GM12872 (cell line): Measurements from ENCODE around the gene MRPS12.

Experiments
- TF ChIP-seq, protein P1 (sequence below): IDR thresholded peaks from 3 replicates; pipeline ENCODE4 v1.5.1; 2011; ENCODE audit warnings: low read depth, mild to moderate bottlenecking, low read length, moderate library complexity; ENCODE audit not compliant: insufficient read depth

MRPS12 gene

DNA sequence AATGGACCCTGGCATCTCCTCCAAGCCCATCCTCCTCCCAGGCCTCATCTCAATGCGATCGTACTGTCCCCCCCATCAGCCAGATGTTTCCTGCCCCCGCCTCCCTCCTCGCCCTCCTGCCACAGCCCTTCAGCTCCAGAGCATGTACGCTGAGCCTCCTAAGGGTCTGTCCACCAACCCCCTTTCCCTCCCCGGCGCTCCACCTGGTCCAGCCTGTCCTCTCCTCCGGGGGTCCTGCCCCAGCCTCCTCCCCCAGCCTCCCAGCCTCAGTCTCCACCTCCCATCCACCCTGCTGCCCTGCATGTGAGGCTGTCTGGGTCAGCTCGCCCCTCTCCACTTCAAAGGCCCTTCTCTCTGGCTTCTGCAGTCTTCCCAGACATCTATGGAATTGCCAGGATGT is 35.8 kb upstream of the MRPS12 start:
- TF ChIP-seq, protein P1, sequence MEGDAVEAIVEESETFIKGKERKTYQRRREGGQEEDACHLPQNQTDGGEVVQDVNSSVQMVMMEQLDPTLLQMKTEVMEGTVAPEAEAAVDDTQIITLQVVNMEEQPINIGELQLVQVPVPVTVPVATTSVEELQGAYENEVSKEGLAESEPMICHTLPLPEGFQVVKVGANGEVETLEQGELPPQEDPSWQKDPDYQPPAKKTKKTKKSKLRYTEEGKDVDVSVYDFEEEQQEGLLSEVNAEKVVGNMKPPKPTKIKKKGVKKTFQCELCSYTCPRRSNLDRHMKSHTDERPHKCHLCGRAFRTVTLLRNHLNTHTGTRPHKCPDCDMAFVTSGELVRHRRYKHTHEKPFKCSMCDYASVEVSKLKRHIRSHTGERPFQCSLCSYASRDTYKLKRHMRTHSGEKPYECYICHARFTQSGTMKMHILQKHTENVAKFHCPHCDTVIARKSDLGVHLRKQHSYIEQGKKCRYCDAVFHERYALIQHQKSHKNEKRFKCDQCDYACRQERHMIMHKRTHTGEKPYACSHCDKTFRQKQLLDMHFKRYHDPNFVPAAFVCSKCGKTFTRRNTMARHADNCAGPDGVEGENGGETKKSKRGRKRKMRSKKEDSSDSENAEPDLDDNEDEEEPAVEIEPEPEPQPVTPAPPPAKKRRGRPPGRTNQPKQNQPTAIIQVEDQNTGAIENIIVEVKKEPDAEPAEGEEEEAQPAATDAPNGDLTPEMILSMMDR = no peak

DNA sequence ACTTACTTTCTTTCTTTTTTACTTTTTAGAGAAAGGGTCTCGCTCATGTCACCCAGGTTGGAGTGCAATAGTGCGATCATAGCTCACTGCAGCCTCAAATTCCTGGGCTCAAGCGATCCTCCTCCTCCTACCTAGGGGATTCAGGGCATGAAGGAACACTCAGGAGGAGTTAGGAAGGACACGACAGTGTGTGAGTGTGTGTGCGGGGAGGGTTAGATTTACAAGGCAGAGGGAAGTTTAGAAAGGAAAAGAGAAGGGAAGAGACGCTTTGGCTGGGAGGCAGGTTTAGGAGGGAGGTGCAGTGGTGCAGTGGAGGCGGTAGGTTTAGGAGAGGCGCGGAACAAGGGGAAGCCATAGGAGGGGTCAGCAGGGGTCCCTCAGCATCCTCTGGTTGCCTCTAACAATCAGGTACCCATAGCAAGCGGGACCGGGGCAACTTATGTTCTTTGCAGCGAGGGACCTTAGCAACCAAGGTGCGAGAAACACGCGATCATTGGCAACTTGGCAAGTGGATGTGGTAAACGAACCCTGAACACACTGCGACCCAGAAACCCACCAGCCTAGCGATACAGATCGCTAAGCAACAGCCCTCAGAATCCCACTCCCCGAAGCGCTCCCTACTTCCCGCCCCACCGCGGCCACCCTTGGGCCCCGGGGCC is 31.8 kb upstream of the MRPS12 start:
- TF ChIP-seq, protein P1 = no peak

DNA sequence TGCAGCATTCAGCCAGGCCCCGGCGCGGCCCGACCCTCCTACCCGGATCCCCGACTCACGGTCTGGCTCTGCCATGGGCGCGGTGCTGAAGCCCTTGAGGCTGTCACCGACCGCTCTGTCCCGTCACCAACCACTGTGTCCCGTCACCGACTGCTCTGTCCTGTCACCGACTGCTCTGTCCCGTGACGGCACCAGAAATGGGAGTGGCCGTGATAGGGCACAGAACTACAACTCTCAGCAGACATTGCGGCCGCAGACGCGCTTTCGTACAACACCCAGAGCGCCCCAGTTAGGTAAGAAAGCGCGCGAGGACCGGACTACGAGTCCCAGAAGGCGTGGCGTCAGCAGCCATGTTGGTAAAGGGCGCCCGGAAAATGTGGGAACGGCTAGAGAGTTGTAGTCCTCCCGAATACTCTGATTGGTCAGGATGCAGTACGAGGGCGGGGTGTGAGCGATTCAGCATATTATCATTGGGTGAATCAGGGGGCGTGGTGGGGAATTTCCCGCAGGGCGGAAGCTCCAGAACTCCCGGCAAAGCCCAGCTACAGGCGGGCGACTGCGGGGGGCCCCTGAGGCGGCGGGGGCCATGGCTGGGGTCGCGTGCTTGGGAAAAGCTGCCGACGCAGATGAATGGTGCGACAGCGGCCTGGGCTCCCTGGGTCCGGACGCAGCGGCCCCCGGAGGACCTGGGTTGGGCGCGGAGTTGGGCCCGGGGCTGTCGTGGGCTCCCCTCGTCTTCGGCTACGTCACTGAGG is 31.1 kb upstream of the MRPS12 start, which contains the start of the genes NFKBIB and SIRT2:
TSS of gene NFKBIB (plus strand) at position 523 of the 755 bp plus-strand sequence. CDS start at position 587, 64 bp downstream.
TSS of gene SIRT2 (minus strand) at position 172 of the 755 bp plus-strand sequence. CDS start at position 75, 97 bp downstream.
- TF ChIP-seq, protein P1 = no peak

DNA sequence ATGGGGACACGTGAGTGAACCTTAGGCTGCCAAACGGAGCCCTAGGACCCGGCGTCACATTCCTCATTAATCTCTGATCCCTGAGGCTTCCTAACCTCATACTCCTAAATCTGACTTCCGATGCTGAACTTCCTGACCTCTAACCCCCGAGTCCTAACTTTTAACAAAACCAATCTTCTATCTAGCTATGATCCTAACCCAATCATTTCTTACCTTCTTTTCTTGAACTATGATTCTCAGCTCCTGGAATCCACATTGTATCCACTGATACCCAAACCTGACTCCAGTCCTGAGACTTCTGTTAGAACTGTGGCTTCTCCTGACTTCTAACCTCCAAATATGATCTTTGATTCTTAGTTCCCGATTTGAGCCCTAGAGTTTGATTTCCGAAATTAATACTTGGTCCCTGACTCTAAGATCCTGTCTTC is 30.5 kb upstream of the MRPS12 start:
- TF ChIP-seq, protein P1 = no peak

DNA sequence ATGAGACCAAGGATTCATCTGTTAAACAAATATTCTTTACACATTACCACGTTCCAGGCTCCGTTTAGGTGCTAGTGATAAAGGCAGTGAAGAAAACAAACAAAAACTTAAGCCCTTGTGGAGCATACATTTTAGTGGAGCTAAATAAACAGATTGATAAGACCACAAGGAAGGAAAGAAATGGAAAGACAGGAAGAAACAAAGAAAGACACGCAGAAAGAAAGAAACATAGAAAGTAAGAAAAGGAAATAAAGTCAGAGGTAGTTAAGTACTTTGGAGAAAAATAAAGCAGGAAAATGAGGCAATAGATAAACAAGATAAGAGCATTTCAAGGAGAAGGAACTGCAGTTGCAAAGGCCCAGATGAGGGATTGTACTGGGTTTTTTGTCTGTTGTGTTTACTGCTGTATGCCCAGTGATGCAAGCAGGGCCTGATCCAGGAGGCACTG is 30.0 kb upstream of the MRPS12 start:
- TF ChIP-seq, protein P1 = no peak

DNA sequence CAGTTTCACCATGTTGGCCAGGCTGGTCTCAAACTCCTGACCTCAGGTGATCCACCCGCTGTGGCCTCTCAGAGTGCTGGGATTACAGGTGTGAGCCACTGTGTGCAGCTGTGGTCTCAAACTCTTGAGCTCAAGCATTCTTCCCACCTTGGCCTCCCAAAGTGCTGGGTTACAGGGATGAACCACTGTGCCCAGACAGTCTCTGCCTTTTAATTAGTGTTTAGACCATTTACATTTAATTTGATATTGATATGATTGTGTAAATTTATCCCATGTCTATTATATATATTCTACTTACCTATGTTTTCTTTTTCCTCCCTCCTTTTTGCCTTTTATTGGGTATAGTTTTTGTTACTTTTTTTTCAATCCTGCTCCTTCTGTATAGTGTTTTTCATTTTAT is 29.1 kb upstream of the MRPS12 start:
- TF ChIP-seq, protein P1 = no peak
